ENCODE measurements around the gene PDGFRB. TPM values are rescaled to one million over a fixed set of nuclear protein-coding genes. Genes with fewer than 3 reads are reported as not detected.

PDGFRB gene
- total and polyA plus RNA-seq, 7 donors, result 14.6 to 56.0 (median 34.0) TPM

GRCh38 chr5:150184006-150184405 lies 28.4 kb upstream of the PDGFRB start:
- Histone ChIP-seq H3K27ac (no peak overlapping the region), H3K27me3 (ENCODE audit: insufficient read depth in 3 of 3, low read length in 2 of 3) (no peaks in the 10 kb centered on the region), H3K9me3 (no peaks in the 10 kb centered on the region), H3K36me3 (ENCODE audit: insufficient read depth in 1 of 2, low read depth in 1 of 2) (no peaks in the 10 kb centered on the region), H3K4me1 (peaks cover 46% of the 10 kb centered on the region), H3K4me3 (no peak overlapping the region)
- DNase-seq (no peak), ATAC-seq (no peak)
- 85 to 97% (median 92%) methylated on average over 2 of the region's 2 CpGs for WGBS, 3 donors
- TF ChIP-seq CTCF (IDR thresholded peaks at IDR 0.05), result no peak
- intact Hi-C loops (cut with DNase I), result no loop called here

DNA sequence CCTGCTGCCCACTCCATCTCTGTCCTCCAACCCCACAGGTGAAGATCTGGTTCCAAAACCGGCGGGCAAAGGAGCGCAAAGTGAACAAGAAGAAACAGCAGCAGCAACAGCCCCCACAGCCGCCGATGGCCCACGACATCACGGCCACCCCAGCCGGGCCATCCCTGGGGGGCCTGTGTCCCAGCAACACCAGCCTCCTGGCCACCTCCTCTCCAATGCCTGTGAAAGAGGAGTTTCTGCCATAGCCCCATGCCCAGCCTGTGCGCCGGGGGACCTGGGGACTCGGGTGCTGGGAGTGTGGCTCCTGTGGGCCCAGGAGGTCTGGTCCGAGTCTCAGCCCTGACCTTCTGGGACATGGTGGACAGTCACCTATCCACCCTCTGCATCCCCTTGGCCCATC lies 27.8 kb upstream of the PDGFRB start:
- ATAC-seq (no peak), DNase-seq (no peak)
- H3K27ac ChIP-seq, result no peak overlapping the region
- no peaks in the 10 kb centered on the region for H3K27me3 ChIP-seq (ENCODE audit: insufficient read depth in 3 of 3, low read length in 2 of 3)
- WGBS, 3 donors, result 93 to 98% (median 95%) methylated on average over 12 of the region's 12 CpGs
- peaks cover 41% of the 10 kb centered on the region for H3K4me1 ChIP-seq
- H3K36me3 ChIP-seq (ENCODE audit: insufficient read depth in 1 of 2, low read depth in 1 of 2), result no peaks in the 10 kb centered on the region
- no peak for TF ChIP-seq CTCF (IDR thresholded peaks at IDR 0.05)
- intact Hi-C loops (cut with DNase I), result no loop called here
- no peaks in the 10 kb centered on the region for H3K9me3 ChIP-seq
- H3K4me3 ChIP-seq, result no peak overlapping the region

DNA sequence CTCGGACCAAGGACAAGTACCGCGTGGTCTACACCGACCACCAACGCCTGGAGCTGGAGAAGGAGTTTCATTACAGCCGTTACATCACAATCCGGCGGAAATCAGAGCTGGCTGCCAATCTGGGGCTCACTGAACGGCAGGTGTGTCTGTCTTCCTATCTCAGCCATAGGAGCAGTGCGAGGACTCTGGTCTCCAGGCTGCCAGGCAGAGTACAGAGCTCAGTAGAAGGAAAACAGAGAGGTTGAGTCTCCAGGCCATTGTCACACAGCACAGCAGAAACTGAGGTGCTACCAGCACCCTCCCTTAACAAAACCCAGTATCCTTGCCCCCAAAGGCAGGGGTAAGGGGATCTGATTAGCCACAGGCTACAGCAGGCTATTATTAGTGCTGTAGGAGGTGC lies 27.1 kb upstream of the PDGFRB start:
- H3K4me1 ChIP-seq, result peaks cover 35% of the 10 kb centered on the region
- intact Hi-C loops (cut with DNase I), result no loop called here
- 89 to 93% (median 93%) methylated on average over 10 of the region's 10 CpGs for WGBS, 3 donors
- H3K36me3 ChIP-seq (ENCODE audit: insufficient read depth in 1 of 2, low read depth in 1 of 2), result no peaks in the 10 kb centered on the region
- H3K27me3 ChIP-seq (ENCODE audit: insufficient read depth in 3 of 3, low read length in 2 of 3), result no peaks in the 10 kb centered on the region
- TF ChIP-seq CTCF (IDR thresholded peaks at IDR 0.05), result no peak
- H3K4me3 ChIP-seq, result no peak overlapping the region
- DNase-seq, result no peak
- ATAC-seq, result no peak
- H3K27ac ChIP-seq, result no peak overlapping the region
- no peaks in the 10 kb centered on the region for H3K9me3 ChIP-seq

GRCh38 chr5:150181766-150182545 lies 26.3 kb upstream of the PDGFRB start:
- TF ChIP-seq CTCF (IDR thresholded peaks at IDR 0.05), result no peak
- Histone ChIP-seq H3K36me3 (ENCODE audit: insufficient read depth in 1 of 2, low read depth in 1 of 2) (no peaks in the 10 kb centered on the region), H3K4me1 (peaks cover 32% of the 10 kb centered on the region), H3K27ac (peak overlapping the region; percentile 95), H3K4me3 (no peak overlapping the region), H3K9me3 (no peaks in the 10 kb centered on the region), H3K27me3 (ENCODE audit: insufficient read depth in 3 of 3, low read length in 2 of 3) (no peaks in the 10 kb centered on the region)
- 90 to 98% (median 90%) methylated on average over 9 of the region's 9 CpGs for WGBS, 3 donors
- ATAC-seq (no peak), DNase-seq (no peak)
- intact Hi-C loops (cut with DNase I), result no loop called here

DNA sequence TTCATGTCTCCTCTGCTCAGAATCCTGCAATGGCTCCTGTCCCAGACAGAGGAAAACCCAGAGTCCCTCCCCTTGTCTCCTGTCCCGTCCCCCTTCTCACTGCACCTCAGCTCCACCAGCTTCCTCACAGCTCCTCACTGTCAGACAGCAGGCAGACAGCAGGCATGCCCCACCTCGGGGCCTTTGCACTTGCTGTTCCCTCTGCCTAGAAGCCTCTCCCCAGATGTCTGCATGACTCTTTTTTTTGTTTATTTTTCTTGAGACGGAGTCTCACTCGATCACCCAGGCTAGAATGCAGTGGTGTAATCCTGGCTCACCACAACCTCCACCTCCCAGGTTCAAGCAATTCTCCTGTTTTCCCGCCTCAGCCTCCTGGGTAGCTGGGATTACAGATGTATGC lies 25.4 kb upstream of the PDGFRB start:
- no peaks in the 10 kb centered on the region for H3K9me3 ChIP-seq
- intact Hi-C loops (cut with DNase I), result no loop called here
- no peaks in the 10 kb centered on the region for H3K27me3 ChIP-seq (ENCODE audit: insufficient read depth in 3 of 3, low read length in 2 of 3)
- no peak for TF ChIP-seq CTCF (IDR thresholded peaks at IDR 0.05)
- peak overlapping the region; percentile 95 for H3K27ac ChIP-seq
- WGBS, 3 donors, result 30 to 44% (median 36%) methylated on average over 5 of the region's 5 CpGs
- peak overlapping the region; percentile 19 for H3K4me3 ChIP-seq
- DNase-seq (no peak), ATAC-seq (peak; percentile 8 to 19 (median 14))
- peaks cover 32% of the 10 kb centered on the region for H3K4me1 ChIP-seq
- H3K36me3 ChIP-seq (ENCODE audit: insufficient read depth in 1 of 2, low read depth in 1 of 2), result no peaks in the 10 kb centered on the region
